ENCODE measurements around the gene PRAME.
"Not testable (repeated sequence)": the region's sequence is repeated elsewhere in the genome, so short reads cannot be mapped to it uniquely, and the experiment has no call there.

PRAME gene

GRCh38 chr22:22550789-22551434 is 8.2 kb downstream of the PRAME start:
- no peak for DNase-seq

GRCh38 chr22:22548910-22549309 is 10.2 kb downstream of the PRAME start:
- no peak for DNase-seq

- DNase-seq = no peak
Observed at GRCh38 chr22:22548317-22548716, 10.7 kb downstream of the PRAME start.

GRCh38 chr22:22547692-22548300 is 11.3 kb downstream of the PRAME start:
- no peak for DNase-seq

- DNase-seq = no peak
Observed at GRCh38 chr22:22547226-22547625, 11.8 kb downstream of the PRAME start.

- DNase-seq = peak in 1 of 2 donors; percentile 15
Observed at GRCh38 chr22:22546490-22546889, 12.6 kb downstream of the PRAME start.

GRCh38 chr22:22545084-22545483 is 14.0 kb downstream of the PRAME start:
- DNase-seq = no peak

- no peak for DNase-seq
Observed at GRCh38 chr22:22538226-22538989, 20.7 kb downstream of the PRAME start.

- no peak for DNase-seq
Observed at GRCh38 chr22:22536916-22537315, 22.1 kb downstream of the PRAME start.

GRCh38 chr22:22536515-22536914 is 22.6 kb downstream of the PRAME start:
- no peak for DNase-seq

GRCh38 chr22:22535662-22536061 is 23.4 kb downstream of the PRAME start:
- DNase-seq = no peak

- no peak for DNase-seq
Observed at GRCh38 chr22:22534604-22535415, 24.3 kb downstream of the PRAME start.

- DNase-seq = no peak
Observed at GRCh38 chr22:22533863-22534262, 25.2 kb downstream of the PRAME start.

GRCh38 chr22:22533417-22533816 is 25.6 kb downstream of the PRAME start:
- DNase-seq = no peak

GRCh38 chr22:22532547-22533071 is 26.5 kb downstream of the PRAME start:
- not testable (repeated sequence) for DNase-seq

GRCh38 chr22:22531770-22532546 is 27.1 kb downstream of the PRAME start:
- no peak for DNase-seq

- DNase-seq = no peak
Observed at GRCh38 chr22:22528780-22529179, 30.3 kb downstream of the PRAME start.

GRCh38 chr22:22527312-22527711 is 31.8 kb downstream of the PRAME start:
- DNase-seq = no peak

GRCh38 chr22:22526125-22526912 is 32.7 kb downstream of the PRAME start:
- no peak for DNase-seq

- DNase-seq = no peak
Observed at GRCh38 chr22:22523494-22523893, 35.6 kb downstream of the PRAME start.

- DNase-seq = no peak
Observed at GRCh38 chr22:22521631-22522030, 37.4 kb downstream of the PRAME start.
